NB4 (cell line): ENCODE results near the gene CCL8.

Source experiments
- CTCF ChIP-seq: IDR thresholded peaks from one replicate; pipeline ENCODE4 v1.5.1; 2012; ENCODE audit warnings: low read depth, low read length
- MAX ChIP-seq: IDR thresholded peaks from 2 replicates; pipeline ENCODE4 v1.6.1; 2011; ENCODE audit warnings: low read depth, low read length

- TF ChIP-seq MAX (no peak), CTCF (no peak)
These were observed 16.6 kb upstream of the CCL8 start for GRCh38 chr17:34302636-34303035.
